ENCODE measurements around the gene LAYN. TPM values are rescaled to one million over a fixed set of nuclear protein-coding genes. Genes with fewer than 3 reads are reported as not detected.

Gene LAYN
- total RNA-seq, 2 experiments from 2014 or later: 1.3 to 1.4 TPM

DNA sequence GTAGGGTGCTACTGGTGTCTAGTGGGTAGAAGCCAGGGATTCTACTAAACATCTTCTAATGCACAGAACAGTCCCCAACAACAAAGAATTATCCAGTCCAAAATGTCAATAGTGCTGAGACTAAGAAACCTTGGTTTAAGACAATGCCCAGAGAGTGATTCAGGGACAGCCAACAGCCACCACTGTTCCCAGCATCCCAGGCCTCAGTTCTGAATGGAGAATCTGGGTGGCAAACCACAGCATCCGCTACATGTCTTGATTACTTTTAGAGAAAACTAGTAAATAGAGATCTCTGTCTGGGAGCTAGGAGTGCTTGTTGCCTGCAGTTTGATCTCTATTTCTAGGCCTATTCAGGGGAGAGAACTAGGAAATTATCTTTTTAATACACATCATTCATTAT lies 40.8 kb downstream of the LAYN start:
- no peak overlapping the region for H3K27ac ChIP-seq (ENCODE audit: low read depth in 1 of 2, low read length in 2 of 2)
- no peak for ATAC-seq (ENCODE audit: poor library complexity)
- H3K4me1 Mint-ChIP-seq (ENCODE audit: low read depth): no peaks in the 10 kb centered on the region
- H3K27me3 Mint-ChIP-seq: no peaks in the 10 kb centered on the region
- intact Hi-C loops (cut with DNase I, micrococcal nuclease): no loop called here
- H3K9me3 ChIP-seq (ENCODE audit: control insufficient read depth in 1 of 2, insufficient read depth in 1 of 2, low read length in 2 of 2): no peaks in the 10 kb centered on the region
- no peak overlapping the region for H3K4me3 Mint-ChIP-seq
- no peaks in the 10 kb centered on the region for H3K4me1 ChIP-seq (ENCODE audit: insufficient read depth, low read length)
- H3K36me3 ChIP-seq (ENCODE audit: insufficient read depth, low read length): no peaks in the 10 kb centered on the region
- H3K36me3 Mint-ChIP-seq (ENCODE audit: low read depth): no peaks in the 10 kb centered on the region
- no peak for DNase-seq
- TF ChIP-seq, protein P1, sequence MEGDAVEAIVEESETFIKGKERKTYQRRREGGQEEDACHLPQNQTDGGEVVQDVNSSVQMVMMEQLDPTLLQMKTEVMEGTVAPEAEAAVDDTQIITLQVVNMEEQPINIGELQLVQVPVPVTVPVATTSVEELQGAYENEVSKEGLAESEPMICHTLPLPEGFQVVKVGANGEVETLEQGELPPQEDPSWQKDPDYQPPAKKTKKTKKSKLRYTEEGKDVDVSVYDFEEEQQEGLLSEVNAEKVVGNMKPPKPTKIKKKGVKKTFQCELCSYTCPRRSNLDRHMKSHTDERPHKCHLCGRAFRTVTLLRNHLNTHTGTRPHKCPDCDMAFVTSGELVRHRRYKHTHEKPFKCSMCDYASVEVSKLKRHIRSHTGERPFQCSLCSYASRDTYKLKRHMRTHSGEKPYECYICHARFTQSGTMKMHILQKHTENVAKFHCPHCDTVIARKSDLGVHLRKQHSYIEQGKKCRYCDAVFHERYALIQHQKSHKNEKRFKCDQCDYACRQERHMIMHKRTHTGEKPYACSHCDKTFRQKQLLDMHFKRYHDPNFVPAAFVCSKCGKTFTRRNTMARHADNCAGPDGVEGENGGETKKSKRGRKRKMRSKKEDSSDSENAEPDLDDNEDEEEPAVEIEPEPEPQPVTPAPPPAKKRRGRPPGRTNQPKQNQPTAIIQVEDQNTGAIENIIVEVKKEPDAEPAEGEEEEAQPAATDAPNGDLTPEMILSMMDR (IDR thresholded peaks at IDR 0.05): no peak
- no peak overlapping the region for H3K27ac Mint-ChIP-seq
- H3K4me3 ChIP-seq (ENCODE audit: low read length): no peak overlapping the region
- H3K9me3 Mint-ChIP-seq: no peaks in the 10 kb centered on the region
- ChIA-PET POLR2A (no interaction called here), CTCF (no interaction called here)
- no peaks in the 10 kb centered on the region for H3K27me3 ChIP-seq (ENCODE audit: control insufficient read depth in 1 of 2, insufficient read depth in 2 of 2, low read length in 2 of 2)

DNA sequence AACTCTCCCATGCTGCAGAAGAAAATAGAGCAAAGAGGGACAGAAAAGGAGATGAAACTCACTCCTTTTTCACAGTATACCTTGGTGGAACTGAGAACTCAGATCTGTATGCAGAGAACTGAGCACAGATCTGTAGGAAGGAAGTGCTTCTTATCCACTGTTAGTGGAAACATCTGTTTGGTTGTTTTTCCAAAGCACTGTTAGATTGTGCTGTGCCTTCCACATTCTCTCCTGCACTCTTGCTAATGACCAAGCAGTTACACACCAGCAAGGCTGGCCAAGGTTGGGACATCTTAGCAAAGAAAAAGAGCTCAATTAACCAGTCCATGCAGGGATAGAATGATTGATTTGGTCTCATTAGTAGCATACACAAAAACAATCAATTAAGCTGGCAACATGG lies 41.6 kb downstream of the LAYN start:
- no peak overlapping the region for H3K4me3 ChIP-seq (ENCODE audit: low read length)
- DNase-seq: no peak
- no peaks in the 10 kb centered on the region for H3K9me3 ChIP-seq (ENCODE audit: control insufficient read depth in 1 of 2, insufficient read depth in 1 of 2, low read length in 2 of 2)
- no peak overlapping the region for H3K27ac ChIP-seq (ENCODE audit: low read depth in 1 of 2, low read length in 2 of 2)
- CTCF ChIA-PET: no interaction called here
- no peaks in the 10 kb centered on the region for H3K9me3 Mint-ChIP-seq
- POLR2A ChIA-PET: interaction anchor here (0.6 kb wide), 1 partner anchor 16 kb away, joined by 5 read pairs; no protein-coding TSS in a partner anchor
- no peak overlapping the region for H3K4me3 Mint-ChIP-seq
- no peak overlapping the region for H3K27ac Mint-ChIP-seq
- no peaks in the 10 kb centered on the region for H3K36me3 Mint-ChIP-seq (ENCODE audit: low read depth)
- no peak for ATAC-seq (ENCODE audit: poor library complexity)
- H3K27me3 ChIP-seq (ENCODE audit: control insufficient read depth in 1 of 2, insufficient read depth in 2 of 2, low read length in 2 of 2): no peaks in the 10 kb centered on the region
- H3K27me3 Mint-ChIP-seq: no peaks in the 10 kb centered on the region
- TF ChIP-seq, protein P1 (IDR thresholded peaks at IDR 0.05): no peak
- intact Hi-C loops (cut with DNase I, micrococcal nuclease): no loop called here
- no peaks in the 10 kb centered on the region for H3K4me1 ChIP-seq (ENCODE audit: insufficient read depth, low read length)
- no peaks in the 10 kb centered on the region for H3K36me3 ChIP-seq (ENCODE audit: insufficient read depth, low read length)
- no peaks in the 10 kb centered on the region for H3K4me1 Mint-ChIP-seq (ENCODE audit: low read depth)

DNA sequence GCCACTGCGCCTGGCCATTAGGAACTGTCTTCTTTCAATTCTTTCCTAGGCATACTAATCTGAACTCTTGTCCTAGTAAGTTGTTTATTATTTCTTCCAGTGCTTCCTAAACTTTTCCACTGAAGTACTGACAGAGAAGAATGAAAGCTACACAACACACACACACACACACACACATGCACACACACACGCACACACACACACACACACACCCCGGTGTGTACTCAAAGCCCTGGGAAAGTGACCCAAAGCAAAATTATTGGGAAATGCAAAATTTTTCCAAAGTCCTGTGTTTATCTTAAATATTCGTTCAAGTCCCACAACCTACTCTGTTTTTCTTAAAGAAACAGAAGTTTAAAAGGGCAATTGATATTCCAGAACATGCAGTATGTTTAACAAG lies 42.4 kb downstream of the LAYN start:
- Mint-ChIP-seq H3K27ac (no peak overlapping the region), H3K9me3 (no peaks in the 10 kb centered on the region), H3K4me3 (no peak overlapping the region), H3K27me3 (no peaks in the 10 kb centered on the region), H3K36me3 (ENCODE audit: low read depth) (no peaks in the 10 kb centered on the region), H3K4me1 (ENCODE audit: low read depth) (no peaks in the 10 kb centered on the region)
- H3K4me3 ChIP-seq (ENCODE audit: low read length): no peak overlapping the region
- POLR2A ChIA-PET: no interaction called here
- intact Hi-C loops (cut with DNase I, micrococcal nuclease): no loop called here
- no peaks in the 10 kb centered on the region for H3K36me3 ChIP-seq (ENCODE audit: insufficient read depth, low read length)
- CTCF ChIA-PET: no interaction called here
- ATAC-seq (ENCODE audit: poor library complexity) (no peak), DNase-seq (no peak)
- H3K27me3 ChIP-seq (ENCODE audit: control insufficient read depth in 1 of 2, insufficient read depth in 2 of 2, low read length in 2 of 2): no peaks in the 10 kb centered on the region
- H3K4me1 ChIP-seq (ENCODE audit: insufficient read depth, low read length): no peaks in the 10 kb centered on the region
- TF ChIP-seq, protein P1 (IDR thresholded peaks at IDR 0.05): no peak
- H3K27ac ChIP-seq (ENCODE audit: low read depth in 1 of 2, low read length in 2 of 2): no peak overlapping the region
- no peaks in the 10 kb centered on the region for H3K9me3 ChIP-seq (ENCODE audit: control insufficient read depth in 1 of 2, insufficient read depth in 1 of 2, low read length in 2 of 2)
